DMS53 treated with DMSO at 0.1 percent for 48 hours (cell line): ENCODE results near the gene ATP8B4.
"Not testable (repeated sequence)": the region's sequence is repeated elsewhere in the genome, so short reads cannot be mapped to it uniquely, and the experiment has no call there.

ENCODE experiments used
- DNase-seq: peaks from one replicate; lab custom pipeline; 2025; ENCODE audit not compliant: unreplicated experiment; lab: John Stamatoyannopoulos, UW

ATP8B4 gene

DNA sequence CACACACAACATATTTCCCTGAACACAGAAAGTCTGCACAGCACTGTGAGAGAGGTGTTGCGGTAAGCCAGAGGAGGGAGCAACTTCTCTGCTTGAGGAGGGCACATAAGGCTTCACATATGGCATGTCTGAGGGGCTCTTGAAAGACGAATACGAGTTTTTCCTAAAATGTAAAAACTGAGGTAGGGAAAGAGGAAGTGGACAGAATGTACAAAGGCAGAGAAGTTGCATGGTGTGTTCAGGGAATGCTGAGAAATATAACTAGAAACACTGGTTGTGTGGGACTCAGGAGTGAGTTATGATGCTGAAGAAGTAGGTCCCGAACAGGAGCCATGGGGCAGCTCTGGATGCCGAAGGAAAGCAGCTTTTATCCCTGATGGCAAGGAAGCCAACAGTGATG, 22.8 kb upstream of the ATP8B4 start:
- no peak for DNase-seq

DNA sequence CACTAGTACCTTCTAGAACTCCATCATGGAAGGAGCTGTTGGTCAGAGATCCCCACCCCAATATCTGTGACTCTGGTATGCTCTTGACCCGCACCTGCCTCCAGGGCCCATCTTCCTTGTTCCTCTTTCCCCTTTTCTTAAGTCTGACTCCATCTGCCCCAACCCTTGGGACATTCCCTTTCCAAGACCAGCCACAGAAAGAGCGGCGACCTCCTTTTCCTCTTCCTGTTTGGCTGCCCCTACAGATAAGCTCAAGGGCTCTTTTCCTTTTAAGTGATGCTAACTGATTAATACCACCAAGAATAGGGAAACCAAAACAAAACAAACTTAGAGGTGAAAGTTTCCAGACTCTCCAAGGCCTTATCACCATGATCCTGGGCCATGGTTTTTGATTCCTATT, 21.9 kb upstream of the ATP8B4 start:
- no peak for DNase-seq

DNA sequence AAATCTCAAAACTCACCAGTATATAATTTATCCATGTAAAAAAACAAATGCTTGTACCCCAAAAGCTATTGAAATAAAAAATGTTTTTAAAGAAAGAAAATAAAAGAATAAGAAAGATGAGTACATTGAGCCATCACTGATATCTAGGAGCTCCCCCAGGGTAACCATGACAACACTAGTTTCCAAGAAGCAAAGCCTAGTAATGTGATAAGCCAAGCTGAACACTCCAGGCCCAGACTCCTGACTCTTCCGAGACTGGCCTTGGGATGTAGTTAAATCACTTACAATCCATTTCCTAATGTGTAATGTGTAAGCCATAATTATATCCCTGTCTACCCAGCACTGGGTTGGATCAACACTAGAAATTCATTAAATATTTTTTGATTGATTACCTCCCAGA, 21.1 kb upstream of the ATP8B4 start:
- no peak for DNase-seq

DNA sequence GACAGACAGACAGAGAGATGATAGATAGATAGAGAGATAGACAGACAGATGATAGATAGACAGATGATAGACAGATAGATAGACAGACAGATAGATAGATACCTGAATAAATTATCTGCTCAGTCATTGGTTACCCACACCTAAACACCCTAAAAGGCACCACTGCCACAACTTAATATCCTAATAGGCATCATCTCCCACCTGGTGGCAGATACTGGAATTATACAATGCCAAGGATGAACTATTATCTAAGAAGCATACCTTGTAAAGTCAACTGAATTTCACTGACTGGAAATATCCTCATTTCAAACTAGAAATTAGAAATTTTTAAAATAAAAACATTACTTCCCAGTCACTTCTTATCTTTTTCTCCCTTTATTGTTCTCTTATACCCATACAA, 19.4 kb upstream of the ATP8B4 start:
- no peak for DNase-seq

DNA sequence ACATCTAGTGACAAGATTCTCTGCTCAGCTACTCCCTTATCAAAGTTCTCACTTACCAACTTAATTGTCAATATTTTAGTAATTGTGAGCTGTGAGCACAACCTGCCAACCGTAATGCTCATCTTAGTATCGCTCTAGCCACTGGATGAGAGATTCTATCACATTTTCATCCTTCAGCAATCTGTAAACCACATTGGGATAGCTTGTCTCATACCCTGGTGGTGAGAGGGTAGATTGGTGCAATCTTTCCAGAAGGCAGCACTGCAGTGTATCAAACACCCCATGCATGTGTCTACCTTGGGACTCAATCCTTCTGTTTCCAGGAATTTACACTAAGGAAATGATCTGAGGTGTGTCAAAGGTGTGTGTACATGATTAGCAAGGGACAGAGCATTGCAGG, 18.9 kb upstream of the ATP8B4 start:
- DNase-seq: no peak

DNA sequence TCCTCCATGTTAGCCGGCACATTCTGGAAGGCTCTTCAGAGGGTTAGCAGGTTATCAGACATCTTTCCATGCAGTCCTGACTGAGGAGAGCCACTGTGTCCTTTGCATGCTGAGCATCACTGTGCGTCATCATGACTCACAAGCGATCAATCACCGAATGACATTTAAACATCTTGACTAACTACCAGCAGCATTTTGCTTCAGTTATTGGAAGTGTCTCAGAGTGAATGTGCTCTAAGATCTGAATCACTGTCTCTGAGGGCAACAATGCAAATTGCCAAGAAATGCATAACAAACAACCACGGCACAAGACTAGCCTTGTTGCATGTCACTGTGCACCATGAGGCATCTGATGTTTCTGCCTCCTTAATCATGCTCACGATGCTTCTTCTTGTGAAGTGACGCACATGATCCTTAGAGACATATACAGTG, 18.3 kb upstream of the ATP8B4 start:
- no peak for DNase-seq

DNA sequence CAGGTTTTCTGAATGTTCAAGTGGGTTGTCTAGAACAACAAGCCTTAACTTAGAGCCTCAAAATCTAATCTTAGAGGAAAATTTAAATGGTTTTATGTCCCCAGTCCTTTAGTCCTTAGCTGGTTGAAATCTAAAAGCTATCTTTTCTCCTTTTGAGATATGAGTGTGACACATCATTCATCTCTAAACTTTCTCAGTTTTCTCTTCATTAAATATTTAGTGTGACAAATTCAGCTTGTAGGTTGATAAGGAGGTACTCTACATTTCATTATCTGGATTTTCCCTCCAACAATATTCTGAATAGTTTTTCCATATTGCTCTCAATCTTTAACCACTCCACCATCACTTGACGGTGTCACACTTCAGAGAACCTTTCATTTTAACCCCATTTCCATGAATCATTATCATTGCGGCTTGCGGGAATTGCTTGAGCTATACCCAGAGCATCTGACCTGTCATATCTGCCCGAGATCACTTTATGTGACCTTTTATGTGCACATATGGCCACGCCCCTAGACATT, 16.1 kb upstream of the ATP8B4 start:
- DNase-seq: no peak

DNA sequence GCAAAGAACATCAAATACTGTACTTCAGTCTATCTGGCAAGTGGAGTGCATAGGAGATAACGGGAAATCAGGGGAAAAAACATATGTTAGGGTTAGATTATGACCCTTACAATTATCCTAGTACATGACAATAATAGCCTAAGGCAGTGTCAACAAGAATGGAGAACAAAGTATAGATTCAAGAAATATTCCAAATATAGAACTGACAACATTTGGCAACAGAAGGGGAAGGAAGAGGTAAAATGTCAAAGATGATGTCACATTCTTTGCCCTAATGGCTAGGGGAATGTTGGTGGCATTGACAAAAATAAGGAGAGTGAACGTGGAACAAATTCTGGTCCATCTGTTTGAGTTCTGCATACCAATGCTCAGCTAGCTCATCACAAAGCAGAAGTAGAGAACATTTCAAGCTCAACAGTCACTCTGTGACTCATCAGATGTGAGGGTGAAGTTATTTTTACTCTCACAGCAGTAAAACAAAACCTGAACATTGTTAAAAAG, 15.5 kb upstream of the ATP8B4 start:
- DNase-seq: no peak

DNA sequence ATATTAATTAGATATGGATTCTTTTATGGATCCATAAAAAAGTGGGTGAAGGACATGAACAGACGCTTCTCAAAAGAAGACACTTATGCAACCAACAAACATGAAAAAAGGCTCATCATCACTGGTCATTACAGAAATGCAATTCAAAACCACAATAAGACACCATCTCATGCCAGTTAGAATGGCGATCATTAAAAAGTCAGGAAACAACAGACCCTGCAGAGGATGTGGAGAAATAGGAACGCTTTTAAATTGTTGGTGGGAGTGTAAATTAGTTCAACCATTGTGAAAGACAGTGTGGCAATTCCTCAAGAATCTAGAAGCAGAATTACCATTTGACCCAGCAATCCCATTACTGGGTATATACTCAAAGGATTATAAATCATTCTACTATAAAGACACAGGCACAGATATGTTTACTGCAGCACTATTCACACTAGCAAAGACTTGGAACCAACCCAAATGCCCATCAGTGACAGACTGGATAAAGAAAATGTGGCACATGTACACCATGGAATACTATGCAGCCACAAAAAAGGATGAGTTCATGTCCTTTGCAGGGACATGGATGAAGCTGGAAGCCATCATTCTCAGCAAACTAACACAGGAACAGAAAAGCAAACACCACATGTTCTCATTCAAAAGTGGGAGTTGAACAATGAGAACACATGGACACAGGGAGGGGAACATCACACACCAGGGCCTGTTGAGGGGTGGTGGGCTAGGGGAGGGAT, 13.4 kb upstream of the ATP8B4 start:
- not testable (repeated sequence) for DNase-seq

DNA sequence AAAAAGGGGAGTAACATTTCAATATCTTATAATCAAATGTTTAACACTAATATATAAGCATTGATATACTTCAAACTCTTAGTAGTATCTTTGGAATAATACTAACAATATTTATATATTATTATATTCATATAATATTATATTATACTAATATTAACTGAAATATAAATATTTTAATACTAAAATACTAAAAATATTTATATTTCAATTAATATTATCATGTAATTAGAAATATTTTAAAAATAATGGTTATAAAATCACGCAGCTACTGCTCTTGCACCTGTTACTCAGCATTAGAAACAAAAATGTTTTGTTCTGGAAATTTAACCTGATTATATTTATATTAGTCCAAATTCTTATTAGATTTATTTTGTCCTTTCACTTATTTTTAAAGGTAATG, 12.6 kb upstream of the ATP8B4 start:
- no peak for DNase-seq

DNA sequence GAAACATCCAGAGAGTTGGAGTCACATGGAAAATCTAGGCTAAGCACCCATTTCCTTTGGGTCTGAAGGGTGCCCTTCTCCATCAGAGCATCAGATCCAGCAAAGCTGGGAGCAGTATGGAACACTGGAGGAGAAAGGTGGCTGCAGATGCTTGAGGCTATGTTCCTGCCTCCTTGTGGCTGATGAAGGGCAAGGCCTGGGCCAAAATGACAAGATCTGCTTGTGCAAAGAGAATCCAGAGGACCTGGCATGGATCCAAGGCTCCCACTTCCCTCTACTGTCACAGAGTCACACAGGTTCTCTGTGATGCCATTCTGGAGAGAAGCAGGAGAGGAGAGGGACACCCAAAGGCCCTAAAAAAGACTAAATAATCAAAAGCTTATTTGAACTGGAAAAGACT, 9.2 kb upstream of the ATP8B4 start:
- DNase-seq: no peak

DNA sequence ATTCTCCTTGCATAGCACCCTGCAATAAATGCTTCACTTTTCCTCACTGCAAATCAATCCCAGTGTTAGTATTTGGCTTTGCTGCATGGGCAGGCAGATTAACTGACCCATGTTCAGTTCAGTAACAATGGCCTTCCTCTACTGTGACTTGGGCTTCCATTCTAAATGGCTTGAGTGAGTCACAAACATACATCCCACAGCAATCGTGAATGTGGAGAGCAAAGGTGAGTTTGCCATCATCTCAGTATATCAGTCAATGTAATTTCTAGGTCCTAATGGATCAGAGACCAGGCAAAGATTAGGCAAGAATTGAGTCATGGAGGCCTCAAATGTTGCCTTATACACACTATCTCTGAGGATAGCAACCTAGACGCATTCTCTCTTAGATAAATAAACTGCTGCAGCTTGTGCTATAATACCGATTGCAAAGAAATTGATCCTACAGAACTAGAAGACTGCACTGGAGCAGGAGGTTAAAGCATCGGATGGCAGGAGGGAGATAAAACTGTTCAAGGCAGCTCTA, 8.3 kb upstream of the ATP8B4 start:
- no peak for DNase-seq

DNA sequence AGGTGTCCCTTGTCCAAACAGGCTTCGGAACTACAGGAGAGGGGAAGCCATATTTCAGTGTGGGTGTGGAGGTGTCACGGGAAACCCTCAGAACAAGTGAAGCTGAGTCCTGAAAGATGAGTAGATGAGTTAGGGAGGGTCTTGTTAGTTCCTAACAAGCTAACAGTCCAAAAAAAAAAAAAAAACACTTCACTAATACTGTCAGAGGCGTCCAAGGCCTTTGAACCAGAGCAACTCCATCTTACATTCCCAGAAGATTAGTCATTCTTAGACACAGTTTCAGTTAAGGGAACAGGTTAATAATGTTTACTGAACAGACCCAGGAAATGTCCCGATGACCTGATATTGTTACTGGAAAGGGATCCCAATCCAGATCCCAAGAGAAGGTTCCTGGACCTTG, 7.0 kb upstream of the ATP8B4 start:
- DNase-seq: no peak

DNA sequence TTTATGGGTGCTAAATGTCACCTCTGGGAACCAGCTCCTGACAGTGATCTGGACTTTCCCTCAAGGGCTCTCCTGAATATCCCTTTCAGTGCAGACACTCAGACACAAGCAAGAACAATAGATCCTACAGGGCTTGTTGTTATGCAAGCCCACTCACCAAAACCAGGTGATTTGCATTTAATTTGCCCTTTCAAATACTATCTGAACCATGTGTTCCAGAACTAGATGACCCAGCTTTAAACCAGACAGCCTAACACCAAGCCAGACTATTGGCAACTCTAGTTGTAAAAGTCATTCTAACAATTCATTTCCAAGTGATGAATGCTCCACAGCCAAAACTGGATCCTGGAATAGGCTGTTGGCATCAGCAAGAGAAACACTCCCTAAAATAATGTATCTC, 5.6 kb upstream of the ATP8B4 start:
- no peak for DNase-seq

DNA sequence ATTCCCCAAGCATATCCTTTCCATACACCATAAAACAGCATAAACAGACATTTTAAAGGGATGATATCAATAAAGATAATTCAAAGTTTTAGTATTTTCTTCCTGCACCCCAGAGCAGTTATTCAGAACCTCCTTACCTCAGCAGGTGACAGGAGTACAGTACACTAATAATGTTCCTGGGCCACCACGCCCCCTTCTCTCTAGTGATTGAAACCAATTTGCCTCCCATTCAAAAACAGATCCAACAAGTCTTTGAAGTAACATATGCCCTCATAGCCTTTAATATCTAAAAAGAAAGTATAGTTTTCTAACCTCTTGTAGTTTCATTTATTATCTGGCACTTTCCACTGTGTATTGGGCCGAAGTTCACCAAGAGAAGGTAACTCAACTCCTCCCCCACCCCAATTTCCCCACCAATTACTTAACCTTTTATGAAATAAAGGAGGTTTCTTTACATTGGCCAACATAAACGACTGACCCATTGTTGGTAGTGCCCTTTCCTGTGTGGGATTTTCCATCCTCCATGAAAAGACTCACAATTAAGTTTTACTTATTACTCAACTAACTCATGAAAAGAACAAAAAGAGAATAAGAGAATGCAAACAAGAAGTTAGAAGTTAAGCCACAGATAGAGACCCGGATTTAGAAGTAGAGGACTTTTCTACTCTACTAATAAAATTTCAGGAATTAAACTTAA, 5.0 kb upstream of the ATP8B4 start:
- DNase-seq: no peak

DNA sequence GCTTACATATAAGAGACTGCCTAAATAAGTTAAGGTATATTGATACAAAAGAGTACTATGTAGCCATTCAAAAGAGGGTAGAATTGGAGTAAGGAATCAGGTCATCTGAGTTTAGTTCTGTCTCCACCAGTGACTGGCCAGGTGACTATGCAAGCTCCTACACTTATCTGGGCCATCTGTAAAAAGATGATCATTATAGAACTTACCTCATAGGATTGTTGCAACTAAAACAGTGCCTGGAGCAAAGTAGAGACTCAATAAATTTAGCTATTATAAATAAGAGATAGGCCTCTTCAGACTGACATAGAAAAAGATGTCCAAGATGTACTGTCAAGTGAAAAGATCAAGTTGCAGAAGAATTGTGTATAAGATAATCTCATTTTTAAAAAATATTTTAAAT, 1.7 kb upstream of the ATP8B4 start:
- no peak for DNase-seq

DNA sequence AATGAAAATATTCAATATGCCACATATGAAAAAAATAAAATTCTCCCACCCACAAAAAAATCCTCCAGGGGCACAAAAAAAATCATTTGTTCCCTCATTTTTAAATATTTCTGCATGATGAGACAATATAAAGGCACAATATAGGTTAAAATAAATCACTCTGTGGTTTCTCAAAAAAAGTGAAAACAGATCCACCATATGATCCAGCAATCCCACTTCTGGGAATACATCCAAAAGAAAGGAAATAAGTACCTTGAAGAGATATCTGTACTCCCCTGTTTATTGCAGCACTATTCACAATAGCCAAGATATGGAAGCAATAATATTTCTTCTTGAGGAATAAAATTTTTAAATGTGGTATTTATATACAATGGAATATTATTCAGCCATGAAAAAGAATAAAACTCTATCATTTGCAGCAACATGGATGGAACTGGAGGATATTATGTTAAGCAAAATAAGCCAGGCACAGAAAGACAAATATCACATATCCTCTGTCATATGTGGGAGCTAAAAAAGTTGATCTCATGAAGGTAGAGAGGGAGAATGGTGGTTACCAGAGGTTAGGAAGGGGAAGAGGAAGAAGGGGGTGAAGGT, 1.5 kb downstream of the ATP8B4 start:
- DNase-seq: no peak

DNA sequence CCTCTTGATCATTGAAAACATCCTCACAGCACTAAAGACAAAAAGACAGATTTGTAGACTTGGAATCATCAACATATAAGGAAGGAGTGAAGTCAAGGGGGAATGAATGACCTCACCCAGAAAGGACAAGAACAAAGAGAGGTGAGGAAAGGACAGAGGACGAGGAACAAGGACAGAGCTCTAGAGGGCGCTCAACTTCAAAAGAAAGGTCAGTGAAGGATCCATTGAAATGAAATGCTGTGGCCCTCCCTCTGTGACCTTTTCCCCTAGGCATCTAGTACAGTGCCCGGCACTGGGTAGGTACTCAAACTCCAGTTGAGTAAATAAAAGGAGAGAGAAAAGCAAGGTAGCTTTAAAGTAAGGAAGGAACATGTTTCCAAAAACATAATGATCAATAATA, 2.6 kb downstream of the ATP8B4 start:
- peak; percentile 5 for DNase-seq

DNA sequence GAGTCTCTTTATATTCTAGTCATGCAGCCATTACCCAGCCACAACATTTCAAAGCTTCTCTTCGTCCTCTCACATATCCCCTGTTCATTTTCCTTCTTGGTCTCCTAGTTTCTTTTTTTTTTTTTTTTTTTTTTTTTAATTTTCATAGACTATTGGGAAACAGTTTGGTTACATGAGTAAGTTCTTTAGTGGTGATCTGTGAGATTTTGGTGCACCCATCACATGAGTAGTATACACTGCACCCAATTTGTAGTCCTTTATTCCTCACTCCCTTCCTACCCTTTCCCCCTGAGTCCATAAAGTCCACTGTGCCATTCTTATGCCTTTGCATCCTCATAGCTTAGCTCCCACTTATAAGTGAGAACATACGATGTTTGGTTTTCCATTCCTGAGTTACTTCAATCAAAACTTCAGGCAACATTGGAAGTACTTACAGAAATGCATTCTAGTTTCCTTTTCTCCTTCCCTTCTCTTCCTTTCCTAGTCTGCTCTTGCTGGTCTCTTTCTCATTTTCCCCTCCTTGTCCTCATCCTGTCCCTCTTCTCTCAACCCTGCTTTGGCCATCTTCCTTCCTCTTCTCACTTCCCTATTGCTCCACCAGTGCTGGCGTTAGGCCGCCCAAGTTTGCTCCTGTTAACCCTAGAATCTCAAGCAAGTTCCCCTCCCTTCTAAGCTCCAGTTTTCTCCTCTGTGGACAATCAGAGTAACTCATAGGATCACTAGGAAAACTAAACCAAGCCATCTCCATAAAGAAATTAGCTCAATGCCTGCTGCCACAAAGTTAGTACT, 4.8 kb downstream of the ATP8B4 start:
- no peak for DNase-seq

DNA sequence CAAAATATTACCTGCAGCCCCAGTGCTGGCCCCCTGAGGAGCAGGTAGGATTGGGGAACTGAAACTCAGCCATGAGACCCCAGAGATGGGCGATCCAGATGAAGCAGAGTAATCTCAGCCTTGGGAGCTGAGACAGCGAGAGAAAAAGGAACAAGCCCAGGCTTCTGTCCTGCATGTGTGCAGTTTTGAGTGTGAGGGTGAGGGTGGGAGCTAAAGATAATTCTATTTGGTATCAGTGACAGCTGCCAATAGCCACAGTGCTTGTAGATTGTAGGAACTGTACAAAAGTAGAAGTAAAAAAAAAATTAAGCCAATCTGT, 5.9 kb downstream of the ATP8B4 start:
- DNase-seq: no peak

DNA sequence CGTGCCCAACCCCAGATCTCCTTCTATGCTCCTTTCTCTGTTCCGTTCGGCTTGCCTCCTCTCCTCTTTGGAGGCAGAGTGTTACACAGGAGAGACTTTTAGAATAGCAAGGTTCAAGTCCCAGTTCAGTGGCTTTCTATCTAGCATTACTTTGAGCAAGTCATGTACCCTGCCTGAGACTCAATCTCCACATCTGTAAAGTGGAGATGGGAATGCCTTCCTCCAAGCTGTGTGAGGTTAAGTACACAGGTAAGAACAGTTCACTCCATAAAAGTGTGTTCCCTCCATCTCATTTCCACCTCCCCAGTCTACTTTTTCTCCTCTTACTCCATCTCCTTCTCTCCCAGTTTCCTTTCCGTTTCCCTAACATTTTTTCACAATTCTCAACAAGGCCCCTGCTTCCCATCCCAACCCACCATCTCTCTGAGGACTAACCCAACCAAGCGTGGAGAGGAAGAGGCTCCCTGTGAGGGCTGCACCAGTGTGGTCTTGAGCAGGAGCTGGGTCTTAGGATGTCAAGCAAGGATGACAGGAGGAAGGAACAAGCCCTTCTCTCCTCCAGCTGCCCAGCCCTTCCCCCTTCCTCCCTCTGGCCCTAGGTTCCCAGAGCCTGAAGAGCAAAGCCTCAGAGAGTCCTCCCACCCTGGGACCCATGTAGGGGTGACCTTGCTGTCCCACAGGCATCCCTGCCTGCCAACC, 6.4 kb downstream of the ATP8B4 start:
- DNase-seq: no peak
